Measurements from ENCODE around the gene SLFN12.

DNA sequence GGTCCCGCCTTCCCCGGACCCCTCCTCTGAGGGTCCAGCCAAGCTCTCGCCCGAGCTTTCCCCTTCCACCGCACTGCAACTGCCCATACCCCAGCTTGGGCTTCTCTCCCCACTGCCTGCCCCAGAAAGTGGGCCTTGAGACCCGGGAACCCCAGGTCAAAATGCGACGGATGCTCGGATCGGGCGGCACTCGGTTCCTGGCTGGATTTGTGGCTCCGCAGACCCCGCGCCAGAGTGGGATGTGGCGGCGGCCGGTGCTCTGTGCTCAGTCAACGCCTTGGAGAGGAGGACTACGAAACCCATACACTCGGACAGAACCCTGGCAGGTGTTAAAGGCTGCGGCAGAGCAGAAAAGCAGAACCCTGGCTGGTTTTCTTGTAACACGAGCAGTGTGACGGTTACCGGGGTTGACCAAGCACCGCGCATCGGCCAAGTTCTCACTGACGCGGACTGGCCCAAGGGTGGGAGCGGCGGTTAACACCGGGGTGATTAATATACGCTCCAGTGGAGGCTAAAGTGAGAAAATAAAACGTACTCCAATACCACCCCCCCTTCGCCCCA is 17.2 kb upstream of the SLFN12 start:
- TF ChIP-seq, protein P1, sequence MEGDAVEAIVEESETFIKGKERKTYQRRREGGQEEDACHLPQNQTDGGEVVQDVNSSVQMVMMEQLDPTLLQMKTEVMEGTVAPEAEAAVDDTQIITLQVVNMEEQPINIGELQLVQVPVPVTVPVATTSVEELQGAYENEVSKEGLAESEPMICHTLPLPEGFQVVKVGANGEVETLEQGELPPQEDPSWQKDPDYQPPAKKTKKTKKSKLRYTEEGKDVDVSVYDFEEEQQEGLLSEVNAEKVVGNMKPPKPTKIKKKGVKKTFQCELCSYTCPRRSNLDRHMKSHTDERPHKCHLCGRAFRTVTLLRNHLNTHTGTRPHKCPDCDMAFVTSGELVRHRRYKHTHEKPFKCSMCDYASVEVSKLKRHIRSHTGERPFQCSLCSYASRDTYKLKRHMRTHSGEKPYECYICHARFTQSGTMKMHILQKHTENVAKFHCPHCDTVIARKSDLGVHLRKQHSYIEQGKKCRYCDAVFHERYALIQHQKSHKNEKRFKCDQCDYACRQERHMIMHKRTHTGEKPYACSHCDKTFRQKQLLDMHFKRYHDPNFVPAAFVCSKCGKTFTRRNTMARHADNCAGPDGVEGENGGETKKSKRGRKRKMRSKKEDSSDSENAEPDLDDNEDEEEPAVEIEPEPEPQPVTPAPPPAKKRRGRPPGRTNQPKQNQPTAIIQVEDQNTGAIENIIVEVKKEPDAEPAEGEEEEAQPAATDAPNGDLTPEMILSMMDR (IDR thresholded peaks at IDR 0.05), result no peak
- no peak for TF ChIP-seq POLR2AphosphoS5 (IDR thresholded peaks at IDR 0.05)
- no peak for TF ChIP-seq POLR2A (IDR thresholded peaks at IDR 0.05)
- TF ChIP-seq EP300 (IDR thresholded peaks at IDR 0.05), result no peak

Data from upper lobe of left lung (tissue), 4 donors.